NK-92 (cell line): ENCODE results near the gene MOB3C.

ENCODE experiments used
- DNase-seq: peaks from one replicate; lab custom pipeline; 2025; ENCODE audit not compliant: unreplicated experiment; lab: John Stamatoyannopoulos, UW

MOB3C gene

GRCh38 chr1:46607345-46608130, 9.1 kb downstream of the MOB3C start:
- DNase-seq = no peak

GRCh38 chr1:46606255-46606965, 10.2 kb downstream of the MOB3C start:
- DNase-seq = no peak

- no peak for DNase-seq
Measured at GRCh38 chr1:46605232-46605631, 11.4 kb downstream of the MOB3C start.

- peak; percentile 93 for DNase-seq
Measured at GRCh38 chr1:46603858-46604549, 12.6 kb downstream of the MOB3C start, which contains the start of gene MKNK1. MKNK1 (minus strand) TSS chr1:46604268; CDS start chr1:46583327, 20,941 bp downstream.

GRCh38 chr1:46603481-46603857, 13.1 kb downstream of the MOB3C start:
- DNase-seq = no peak

GRCh38 chr1:46601257-46602007, 15.2 kb downstream of the MOB3C start:
- DNase-seq = no peak

- no peak for DNase-seq
Measured at GRCh38 chr1:46599059-46599970, 17.3 kb downstream of the MOB3C start.

GRCh38 chr1:46596846-46597245, 19.8 kb downstream of the MOB3C start:
- DNase-seq = no peak

GRCh38 chr1:46596036-46596435, 20.6 kb downstream of the MOB3C start:
- no peak for DNase-seq

- no peak for DNase-seq
Measured at GRCh38 chr1:46595127-46595526, 21.5 kb downstream of the MOB3C start.

- DNase-seq = no peak
Measured at GRCh38 chr1:46594063-46594462, 22.5 kb downstream of the MOB3C start.

- DNase-seq = no peak
Measured at GRCh38 chr1:46592823-46593222, 23.8 kb downstream of the MOB3C start.

- no peak for DNase-seq
Measured at GRCh38 chr1:46589529-46589928, 27.1 kb downstream of the MOB3C start.

- DNase-seq = no peak
Measured at GRCh38 chr1:46587069-46587468, 29.5 kb downstream of the MOB3C start.

- DNase-seq = no peak
Measured at GRCh38 chr1:46585312-46585938, 31.2 kb downstream of the MOB3C start.

- no peak for DNase-seq
Measured at GRCh38 chr1:46583494-46583893, 33.1 kb downstream of the MOB3C start.

- no peak for DNase-seq
Measured at GRCh38 chr1:46582972-46583371, 33.6 kb downstream of the MOB3C start.

GRCh38 chr1:46581681-46582455, 34.7 kb downstream of the MOB3C start:
- DNase-seq = no peak
